Myocyte (in vitro differentiated cells): ENCODE measurements around the gene MTHFR. TPM values are rescaled to one million over a fixed set of nuclear protein-coding genes. Genes with fewer than 3 reads are reported as not detected.

Source experiments
- DNase-seq: peaks from one replicate; pipeline ENCODE4 v3.0.0-alpha.2; 2012; ENCODE audit warnings: low read depth
- total RNA-seq: library from RNA; depleted of rRNA; stranded (reverse); fragments of >200 nt; gene quantifications from 2 replicates; pipeline ENCODE4 v1.2.3, GENCODE V29; 2014

Gene MTHFR
- total RNA-seq, 1 donor from 2014 or later, result 39.6 TPM

GRCh38 chr1:11799099-11799498 is 6.7 kb downstream of the MTHFR start:
- DNase-seq, result no peak

GRCh38 chr1:11797525-11798216 is 8.1 kb downstream of the MTHFR start:
- no peak for DNase-seq

- peak; percentile 74 for DNase-seq
Observed at GRCh38 chr1:11796036-11796828, 9.5 kb downstream of the MTHFR start.

- peak; percentile 93 for DNase-seq
Observed at GRCh38 chr1:11795238-11795890, 10.4 kb downstream of the MTHFR start.

- DNase-seq, result no peak
Observed at GRCh38 chr1:11794446-11795237, 11.1 kb downstream of the MTHFR start.

GRCh38 chr1:11793819-11794218 is 11.9 kb downstream of the MTHFR start:
- DNase-seq, result no peak

- DNase-seq, result no peak
Observed at GRCh38 chr1:11792106-11792505, 13.7 kb downstream of the MTHFR start.

- DNase-seq, result peak; percentile 99
Observed at GRCh38 chr1:11790880-11791715, 14.7 kb downstream of the MTHFR start.

GRCh38 chr1:11790101-11790879 is 15.5 kb downstream of the MTHFR start:
- DNase-seq, result no peak

- no peak for DNase-seq
Observed at GRCh38 chr1:11789126-11790067, 16.4 kb downstream of the MTHFR start.

- no peak for DNase-seq
Observed at GRCh38 chr1:11788549-11789053, 17.2 kb downstream of the MTHFR start.

GRCh38 chr1:11787804-11788436 is 17.8 kb downstream of the MTHFR start:
- DNase-seq, result no peak

GRCh38 chr1:11787251-11787803 is 18.4 kb downstream of the MTHFR start:
- DNase-seq, result peak; percentile 95

GRCh38 chr1:11786168-11786567 is 19.6 kb downstream of the MTHFR start:
- no peak for DNase-seq

- peak; percentile 74 for DNase-seq
Observed at GRCh38 chr1:11784993-11785769, 20.6 kb downstream of the MTHFR start.

GRCh38 chr1:11784256-11784992 is 21.3 kb downstream of the MTHFR start:
- DNase-seq, result no peak
